K562 (cell line): Measurements from ENCODE around the gene TSHZ1. TPM values are rescaled to one million over a fixed set of nuclear protein-coding genes. Genes with fewer than 3 reads are reported as not detected.

ENCODE experiments used
- ATAC-seq: fragments of 200-7000 bp; cut with Tn5 transposase; 3 replicates; pipeline ENCODE4 v1.9.1; 2020; ENCODE audit warnings: moderate library complexity
- BruUV-seq: library from RNA; stranded (reverse); fragments of 400-500 nt; replicated peaks from 2 replicates; lab custom pipeline; 2021; lab: Mats Ljungman, UMichigan
- CTCF ChIA-PET: fragments of 300-600 bp; formaldehyde crosslinking; extraction: SDS; loops from one replicate; lab custom pipeline; 2021; ENCODE audit warnings: low intra/inter-chr PET ratio; lab: Yijun Ruan, JAX
- POLR2A ChIA-PET: fragments of 300-600, 350-650 bp; sonication (Branson Sonifier 250); formaldehyde crosslinking; extraction: SDS; loops from one replicate; lab custom pipeline; 2021; ENCODE audit warnings: antibody characterized with exemption, inconsistent platforms; lab: Yijun Ruan, JAX
- DNase-seq, 4 experiments: peaks; one replicate each; pipeline versions ENCODE4 v3.0.0 to v3.0.0-alpha.2; 2011 to 2018; ENCODE audit warnings: low spot score in 3 of 4, mixed read lengths in 3 of 4; ENCODE audit errors: extremely low read depth in 1 of 4
- FAIRE-seq: peaks from 2 replicates; lab custom pipeline; 2011; peaks lifted over from hg19 to GRCh38; lab: Jason Lieb, UNC
- H2AFZ ChIP-seq: 2 replicates; pipeline ENCODE4 v1.6.0; 2011; ENCODE audit warnings: low read depth, low read length, control low read depth, inconsistent platforms
- H3K27ac ChIP-seq: fragments of 200-600 bp; 3 replicates; pipeline ENCODE4 v1.8.0; 2011; ENCODE audit warnings: low read depth, mild to moderate bottlenecking, control low read depth, inconsistent platforms, low read length, moderate library complexity, mixed read lengths; ENCODE audit errors: extremely low read depth
- H3K27me3 ChIP-seq, 2 experiments: fragments of 300-600 bp in 1 of 2; 2 replicates in 1 of 2; 3 replicates in 1 of 2; pipeline versions ENCODE4 v1.6.0 to v1.8.0; 2011; ENCODE audit warnings: inconsistent platforms in 2 of 2, low read length in 2 of 2, mild to moderate bottlenecking in 1 of 2, mixed read lengths in 1 of 2, moderate library complexity in 1 of 2; ENCODE audit not compliant: control insufficient read depth in 2 of 2, insufficient read depth in 2 of 2
- H3K36me3 ChIP-seq: fragments of 300-600 bp; 3 replicates; pipeline ENCODE4 v1.8.0; 2011; ENCODE audit warnings: mild to moderate bottlenecking, low read length, inconsistent platforms; ENCODE audit not compliant: control insufficient read depth, insufficient read depth
- H3K4me1 ChIP-seq, 2 experiments: fragments of 200-600 bp in 1 of 2; replicated peaks in 1 of 2; 2 replicates in 1 of 2; 3 replicates in 1 of 2; pipeline versions ENCODE4 v1.5.1 to v1.8.0; 2011; ENCODE audit warnings: inconsistent platforms in 2 of 2, low read length in 2 of 2, mild to moderate bottlenecking in 1 of 2, mixed read lengths in 1 of 2, moderate library complexity in 1 of 2; ENCODE audit not compliant: control insufficient read depth in 2 of 2, insufficient read depth in 2 of 2
- H3K4me2 ChIP-seq: 2 replicates; pipeline ENCODE4 v1.6.1; 2011; ENCODE audit warnings: low read length, control low read depth, inconsistent platforms, mixed read lengths; ENCODE audit not compliant: insufficient read depth
- H3K4me3 ChIP-seq: fragments of 200-600 bp; sonication (generic), shearing (Covaris generic); 2 replicates; pipeline ENCODE4 v1.5.1; 2016; ENCODE audit warnings: control low read depth, inconsistent platforms
- H3K79me2 ChIP-seq: fragments of 200-600 bp; 3 replicates; pipeline ENCODE4 v1.8.0; 2011; ENCODE audit warnings: low read length, inconsistent platforms; ENCODE audit not compliant: control insufficient read depth, insufficient read depth
- H3K9ac ChIP-seq, 2 experiments: 2 replicates each; pipeline versions ENCODE4 v1.6.0 to v1.6.1; 2011; ENCODE audit warnings: low read depth in 2 of 2, low read length in 2 of 2, control low read depth in 1 of 2, inconsistent platforms in 1 of 2, mild to moderate bottlenecking in 1 of 2, mixed read lengths in 1 of 2; ENCODE audit not compliant: insufficient read depth in 1 of 2
- H3K9me1 ChIP-seq: one replicate; pipeline ENCODE4 v1.6.0; 2011; ENCODE audit warnings: inconsistent platforms, mild to moderate bottlenecking, low read length, moderate library complexity; ENCODE audit not compliant: control insufficient read depth, insufficient read depth
- H3K9me3 ChIP-seq: replicated peaks from 2 replicates; pipeline ENCODE4 v1.5.1; 2011; ENCODE audit warnings: low read depth, low read length, inconsistent platforms; ENCODE audit not compliant: control insufficient read depth, insufficient read depth
- H4K20me1 ChIP-seq: replicated peaks from 2 replicates; pipeline ENCODE4 v1.6.1; 2011; ENCODE audit warnings: low read length, inconsistent platforms, mixed read lengths; ENCODE audit not compliant: control insufficient read depth, insufficient read depth
- BRCA1 ChIP-seq, 2 experiments: fragments of 450-650 bp in 1 of 2; sonication (generic) in 1 of 2; formaldehyde crosslinking in 1 of 2; IDR thresholded peaks; 2 replicates each; pipeline versions ENCODE4 v1.5.0 to v1.6.1; 2017 to 2020; ENCODE audit warnings: mild to moderate bottlenecking in 1 of 2, missing genetic modification reagents in 1 of 2
- CHD4 ChIP-seq: fragments of 200-600 bp; sonication (generic); IDR thresholded peaks from 3 replicates; pipeline ENCODE4 v1.6.1; 2012; ENCODE audit warnings: low read depth, mild to moderate bottlenecking, mixed read lengths, low read length, inconsistent platforms; ENCODE audit not compliant: insufficient read depth, insufficient replicate concordance, poor library complexity, severe bottlenecking
- CREBBP ChIP-seq: IDR thresholded peaks from one replicate; pipeline ENCODE4 v1.6.1; 2012; ENCODE audit warnings: low read depth, mild to moderate bottlenecking, control low read depth, inconsistent platforms, low read length
- ELF4 ChIP-seq: fragments of 450-650 bp; formaldehyde crosslinking; IDR thresholded peaks from 2 replicates; pipeline ENCODE4 v1.4.0; 2022; ENCODE audit warnings: missing genetic modification characterization
- FOXP1 ChIP-seq: sonication (generic); formaldehyde crosslinking; IDR thresholded peaks from 2 replicates; pipeline ENCODE4 v1.8.0; 2022; ENCODE audit warnings: mild to moderate bottlenecking, missing genetic modification reagents
- HDAC2 ChIP-seq: fragments of 450-650 bp; IDR thresholded peaks from 2 replicates; pipeline ENCODE4 v1.6.1; 2016; ENCODE audit warnings: mild to moderate bottlenecking
- JUN ChIP-seq, 2 experiments: sonication (generic) in 1 of 2; formaldehyde crosslinking in 1 of 2; IDR thresholded peaks; 2 replicates each; pipeline versions ENCODE4 v1.6.1 to v1.8.0; 2012 to 2022; ENCODE audit warnings: borderline replicate concordance in 2 of 2, mild to moderate bottlenecking in 2 of 2, improper control_type of control experiment in 1 of 2, low read depth in 1 of 2, low read length in 1 of 2, missing genetic modification reagents in 1 of 2
- MAFK ChIP-seq: IDR thresholded peaks from 2 replicates; pipeline ENCODE4 v1.6.1; 2011; ENCODE audit warnings: low read length, improper control_type of control experiment
- NR2F6 ChIP-seq: fragments of 450-650 bp; formaldehyde crosslinking; IDR thresholded peaks from 2 replicates; pipeline ENCODE4 v1.4.0; 2020; ENCODE audit warnings: mild to moderate bottlenecking
- PTTG1 ChIP-seq: fragments of 450-650 bp; IDR thresholded peaks from 2 replicates; pipeline ENCODE4 v1.6.1; 2016; ENCODE audit warnings: low read depth, mild to moderate bottlenecking, missing genetic modification characterization, missing compliant biosample characterization
- RCOR1 ChIP-seq, 2 experiments: IDR thresholded peaks; 2 replicates each; pipeline ENCODE4 v1.6.1; 2012; ENCODE audit warnings: low read depth in 2 of 2, low read length in 2 of 2, borderline replicate concordance in 1 of 2, improper control_type of control experiment in 1 of 2
- TAF7 ChIP-seq: fragments of 450-650 bp; IDR thresholded peaks from 2 replicates; pipeline ENCODE4 v1.6.1; 2016; ENCODE audit warnings: missing genetic modification characterization, missing compliant biosample characterization
- TBL1XR1 ChIP-seq, 2 experiments: IDR thresholded peaks; 2 replicates each; pipeline ENCODE4 v1.6.1; 2012; ENCODE audit warnings: improper control_type of control experiment in 2 of 2, low read length in 2 of 2, mild to moderate bottlenecking in 1 of 2
- TEAD1 ChIP-seq, 2 experiments: fragments of 450-650 bp in 1 of 2; sonication (generic) in 1 of 2; formaldehyde crosslinking; IDR thresholded peaks; 2 replicates each; pipeline versions ENCODE4 v1.4.0 to v1.8.0; 2020 to 2022; ENCODE audit warnings: mild to moderate bottlenecking in 2 of 2, missing genetic modification reagents in 1 of 2
- ZNF507 ChIP-seq: conservative IDR thresholded peaks from 2 replicates; pipeline ENCODE4 v1.6.1; 2017; ENCODE audit warnings: missing genetic modification characterization, missing compliant biosample characterization
- WGBS: fragments of 100-300 bp; shearing (Covaris generic); methylation state at CpG from one replicate; pipeline ENCODE4 v1.1.6; 2016; ENCODE audit warnings: low coverage, mixed read lengths; ENCODE audit not compliant: insufficient coverage; ENCODE audit errors: missing lambda C conversion rate; 5-methylcytosine and 5-hydroxymethylcytosine counted together
- in situ Hi-C: fragments of 300-500 bp; cut with MboI; formaldehyde crosslinking; loops from 4 replicates; pipeline ENCODE4 v1.15.0; 2018; ENCODE audit warnings: inconsistent platforms, mixed read lengths
- intact Hi-C: fragments of 100-400 bp; cut with micrococcal nuclease; formaldehyde crosslinking; loops from 2 replicates; pipeline ENCODE4 v1.14.2; 2022
- polyA plus RNA-seq, 8 experiments: library from polyadenylated mRNA; depleted of rRNA in 4 of 8; stranded (reverse) in 5 of 8; unstranded in 3 of 8; fragments of >200 nt; fragmentation: Nextera tagmentation in 2 of 8; fragmentation: Illumina TruSeq in 1 of 8; extraction: Ambion mirVana in 2 of 8; extraction: Trizol in 1 of 8; gene quantifications; 2 replicates each; pipeline versions ENCODE4 v1.2.1 to v1.2.3, GENCODE V29; 2011 to 2014; ENCODE audit warnings: inconsistent platforms in 1 of 8, missing spikeins in 1 of 8
- total RNA-seq, 7 experiments: library from RNA; depleted of rRNA in 6 of 7; stranded (reverse); fragments of >200 nt in 6 of 7; fragmentation: Illumina TruSeq in 2 of 7; extraction: Trizol in 2 of 7; gene quantifications; 2 replicates each; pipeline versions ENCODE4 v1.2.1 to v1.2.3, GENCODE V29; 2011 to 2021; ENCODE audit warnings: low replicate concordance in 1 of 7
- TF ChIP-seq, protein P1 (sequence below), 3 experiments: fragments of 200-800 bp in 1 of 3; fragments of 250-450 bp in 1 of 3; fragments of 450-650 bp in 1 of 3; sonication (Bioruptor Pico) in 1 of 3; sonication (Bioruptor generic) in 1 of 3; formaldehyde crosslinking in 1 of 3; IDR thresholded peaks; 2 replicates each; pipeline versions ENCODE4 v1.6.1 to v1.8.0; 2016 to 2022; ENCODE audit warnings: mild to moderate bottlenecking in 2 of 3, missing genetic modification characterization in 2 of 3, missing compliant biosample characterization in 1 of 3, moderate library complexity in 1 of 3
- TF ChIP-seq, protein P2 (sequence below): fragments of 450-650 bp; formaldehyde crosslinking; IDR thresholded peaks from 2 replicates; pipeline ENCODE4 v1.4.0; 2022; ENCODE audit warnings: missing genetic modification characterization

Gene TSHZ1
- total and polyA plus RNA-seq, 9 of the 15 experiments (the other 6 are each of a cell fraction or from before 2014, with no cell fraction given) = 1.1 to 7.2 (median 2.7) TPM

DNA sequence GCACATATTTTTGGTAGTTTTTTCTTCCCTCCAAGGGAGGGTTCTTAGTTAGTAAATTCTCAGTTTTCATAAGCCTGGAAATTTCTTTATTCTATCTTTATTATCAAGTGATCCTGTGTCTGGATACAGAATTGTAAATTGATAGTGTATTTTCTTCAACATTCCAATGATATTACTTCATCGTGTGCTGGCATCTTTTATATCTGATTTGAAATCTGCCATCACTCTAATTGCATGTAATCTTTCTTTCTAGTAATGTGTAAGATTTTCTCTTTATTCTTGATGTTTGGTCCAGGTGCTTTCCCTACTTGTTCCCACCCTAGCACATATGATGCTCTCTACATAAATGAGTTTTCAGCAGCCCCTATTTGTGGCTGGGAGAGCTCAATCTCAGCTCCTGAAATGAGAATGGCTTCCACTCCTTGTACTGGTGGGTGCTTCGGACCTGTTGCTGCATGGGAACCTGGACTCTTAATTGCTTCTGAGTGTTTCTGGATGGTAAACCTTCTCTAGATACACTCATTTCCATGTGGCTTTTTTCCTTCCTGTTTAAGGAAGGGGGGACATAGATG is 114.2 kb downstream of the TSHZ1 start:
- POLR2A ChIA-PET = no interaction called here
- no peak for FAIRE-seq
- Histone ChIP-seq H3K9ac (no peak overlapping the region), H3K4me1 (no peaks in the 10 kb centered on the region), H3K4me2 (no peak overlapping the region)
- no peak for TF ChIP-seq TBL1XR1 (IDR thresholded peaks at IDR 0.05; ENCODE audit: low read length in 2 of 2)
- no peak for TF ChIP-seq CHD4
- TF ChIP-seq PTTG1 (tag) = no peak
- no peak for TF ChIP-seq TEAD1 (CRISPR knock-in tag; IDR thresholded peaks at IDR 0.05)
- TF ChIP-seq FOXP1 (CRISPR knock-in tag) = no peak
- TF ChIP-seq CREBBP = no peak
- TF ChIP-seq NR2F6 = no peak
- TF ChIP-seq, protein P1, sequence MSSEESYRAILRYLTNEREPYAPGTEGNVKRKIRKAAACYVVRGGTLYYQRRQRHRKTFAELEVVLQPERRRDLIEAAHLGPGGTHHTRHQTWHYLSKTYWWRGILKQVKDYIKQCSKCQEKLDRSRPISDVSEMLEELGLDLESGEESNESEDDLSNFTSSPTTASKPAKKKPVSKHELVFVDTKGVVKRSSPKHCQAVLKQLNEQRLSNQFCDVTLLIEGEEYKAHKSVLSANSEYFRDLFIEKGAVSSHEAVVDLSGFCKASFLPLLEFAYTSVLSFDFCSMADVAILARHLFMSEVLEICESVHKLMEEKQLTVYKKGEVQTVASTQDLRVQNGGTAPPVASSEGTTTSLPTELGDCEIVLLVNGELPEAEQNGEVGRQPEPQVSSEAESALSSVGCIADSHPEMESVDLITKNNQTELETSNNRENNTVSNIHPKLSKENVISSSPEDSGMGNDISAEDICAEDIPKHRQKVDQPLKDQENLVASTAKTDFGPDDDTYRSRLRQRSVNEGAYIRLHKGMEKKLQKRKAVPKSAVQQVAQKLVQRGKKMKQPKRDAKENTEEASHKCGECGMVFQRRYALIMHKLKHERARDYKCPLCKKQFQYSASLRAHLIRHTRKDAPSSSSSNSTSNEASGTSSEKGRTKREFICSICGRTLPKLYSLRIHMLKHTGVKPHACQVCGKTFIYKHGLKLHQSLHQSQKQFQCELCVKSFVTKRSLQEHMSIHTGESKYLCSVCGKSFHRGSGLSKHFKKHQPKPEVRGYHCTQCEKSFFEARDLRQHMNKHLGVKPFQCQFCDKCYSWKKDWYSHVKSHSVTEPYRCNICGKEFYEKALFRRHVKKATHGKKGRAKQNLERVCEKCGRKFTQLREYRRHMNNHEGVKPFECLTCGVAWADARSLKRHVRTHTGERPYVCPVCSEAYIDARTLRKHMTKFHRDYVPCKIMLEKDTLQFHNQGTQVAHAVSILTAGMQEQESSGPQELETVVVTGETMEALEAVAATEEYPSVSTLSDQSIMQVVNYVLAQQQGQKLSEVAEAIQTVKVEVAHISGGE (CRISPR knock-in tag; IDR thresholded peaks at IDR 0.05) = no peak
- no peak for TF ChIP-seq ZNF507 (tag)
- no peak for TF ChIP-seq RCOR1 (IDR thresholded peaks at IDR 0.05; ENCODE audit: borderline replicate concordance in 1 of 2, low read depth in 2 of 2, low read length in 2 of 2)
- no peak for TF ChIP-seq HDAC2
- no peak for TF ChIP-seq ELF4 (CRISPR knock-in tag)
- no peak for TF ChIP-seq JUN (IDR thresholded peaks at IDR 0.05; ENCODE audit: borderline replicate concordance, low read depth, low read length)
- TF ChIP-seq JUN (CRISPR knock-in tag; IDR thresholded peaks at IDR 0.05; ENCODE audit: borderline replicate concordance) = no peak
- TF ChIP-seq, protein P2, sequence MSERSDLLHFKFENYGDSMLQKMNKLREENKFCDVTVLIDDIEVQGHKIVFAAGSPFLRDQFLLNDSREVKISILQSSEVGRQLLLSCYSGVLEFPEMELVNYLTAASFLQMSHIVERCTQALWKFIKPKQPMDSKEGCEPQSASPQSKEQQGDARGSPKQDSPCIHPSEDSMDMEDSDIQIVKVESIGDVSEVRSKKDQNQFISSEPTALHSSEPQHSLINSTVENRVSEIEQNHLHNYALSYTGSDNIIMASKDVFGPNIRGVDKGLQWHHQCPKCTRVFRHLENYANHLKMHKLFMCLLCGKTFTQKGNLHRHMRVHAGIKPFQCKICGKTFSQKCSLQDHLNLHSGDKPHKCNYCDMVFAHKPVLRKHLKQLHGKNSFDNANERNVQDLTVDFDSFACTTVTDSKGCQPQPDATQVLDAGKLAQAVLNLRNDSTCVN (CRISPR knock-in tag) = no peak
- no peak for TF ChIP-seq BRCA1 (IDR thresholded peaks at IDR 0.05)
- no peak for TF ChIP-seq BRCA1 (CRISPR knock-in tag; IDR thresholded peaks at IDR 0.05)
- no peak for TF ChIP-seq TAF7 (tag)
- TF ChIP-seq MAFK = no peak
- TF ChIP-seq, all 486 proteins: peak for 0
- WGBS = 0% methylated on average over 2 of the region's 2 CpGs
- Histone ChIP-seq H3K9me1 (no peaks in the 10 kb centered on the region), H3K79me2 (no peaks in the 10 kb centered on the region), H2AFZ (no peak overlapping the region), H3K36me3 (no peaks in the 10 kb centered on the region), H3K4me3 (no peak overlapping the region), H3K27ac (no peak overlapping the region), H3K9me3 (no peaks in the 10 kb centered on the region), H4K20me1 (no peaks in the 10 kb centered on the region), H3K27me3 (peaks cover 7 to 21% of the 10 kb centered on the region in 2 experiments; a peak in 3 of 5 replicates)
- BruUV-seq = no TSS peak
- in situ Hi-C loops (no loop called here), intact Hi-C loops (no loop called here)
- no peak for ATAC-seq
- no peak for DNase-seq
- CTCF ChIA-PET = no interaction called here
